ENCODE data around the gene CNTROB. TPM values are rescaled to one million over a fixed set of nuclear protein-coding genes. Genes with fewer than 3 reads are reported as not detected.

The CNTROB gene
- total RNA-seq, 4 donors from 2014 or later, result 3.6 to 14.3 (median 7.2) TPM

DNA sequence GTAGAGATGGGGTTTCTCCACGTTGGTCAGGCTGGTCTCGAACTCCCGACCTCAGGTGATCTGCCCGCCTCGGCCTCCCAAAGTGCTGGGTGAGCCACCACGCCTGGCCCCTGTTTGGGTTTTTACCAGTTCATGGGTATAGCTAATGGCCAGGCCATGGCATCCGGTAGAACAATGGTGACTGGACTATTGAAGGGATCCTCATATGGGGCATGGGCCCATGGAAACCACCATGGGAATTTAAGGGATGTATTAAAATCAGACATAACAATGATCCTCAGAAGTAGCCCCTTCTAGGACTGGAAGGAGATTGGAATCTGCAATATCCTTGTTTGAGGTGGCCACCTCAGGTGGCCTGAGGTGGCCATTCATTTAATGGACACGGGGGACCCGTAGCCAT, 52.9 kb downstream of the CNTROB start:
- Histone ChIP-seq H3K36me3 (no peaks in the 10 kb centered on the region), H3K27ac (no peak overlapping the region), H3K9me3 (no peaks in the 10 kb centered on the region), H3K27me3 (no peaks in the 10 kb centered on the region), H3K4me1 (peaks cover 0 to 2% of the 10 kb centered on the region in 2 donors), H3K4me3 (no peak overlapping the region)
- intact Hi-C loops (cut with DNase I; ENCODE audit: low total_unique reads) (loop anchor here (5.0 kb wide), 1 partner anchor 72 kb away; no protein-coding TSS in a partner anchor), in situ Hi-C loops (cut with MboI; ENCODE audit: low sequenced_read_pairs in 4 of 4) (loop anchor here (5.0 to 25.0 kb wide), 5 partner anchors 53 to 248 kb away; partner anchors contain the start of genes CYB5D1 (in 2 of the 4), NAA38 (in 2 of the 4), TMEM88 (in 2 of the 4) and CNTROB (in 1 of the 4))
- TF ChIP-seq CTCF (IDR thresholded peaks at IDR 0.05 in 4 of 5, conservative IDR thresholded peaks at IDR 0.05 in 1 of 5) (no peak), POLR2A (IDR thresholded peaks at IDR 0.05) (no peak)
- DNase-seq (no peak), ATAC-seq (no peak)

DNA sequence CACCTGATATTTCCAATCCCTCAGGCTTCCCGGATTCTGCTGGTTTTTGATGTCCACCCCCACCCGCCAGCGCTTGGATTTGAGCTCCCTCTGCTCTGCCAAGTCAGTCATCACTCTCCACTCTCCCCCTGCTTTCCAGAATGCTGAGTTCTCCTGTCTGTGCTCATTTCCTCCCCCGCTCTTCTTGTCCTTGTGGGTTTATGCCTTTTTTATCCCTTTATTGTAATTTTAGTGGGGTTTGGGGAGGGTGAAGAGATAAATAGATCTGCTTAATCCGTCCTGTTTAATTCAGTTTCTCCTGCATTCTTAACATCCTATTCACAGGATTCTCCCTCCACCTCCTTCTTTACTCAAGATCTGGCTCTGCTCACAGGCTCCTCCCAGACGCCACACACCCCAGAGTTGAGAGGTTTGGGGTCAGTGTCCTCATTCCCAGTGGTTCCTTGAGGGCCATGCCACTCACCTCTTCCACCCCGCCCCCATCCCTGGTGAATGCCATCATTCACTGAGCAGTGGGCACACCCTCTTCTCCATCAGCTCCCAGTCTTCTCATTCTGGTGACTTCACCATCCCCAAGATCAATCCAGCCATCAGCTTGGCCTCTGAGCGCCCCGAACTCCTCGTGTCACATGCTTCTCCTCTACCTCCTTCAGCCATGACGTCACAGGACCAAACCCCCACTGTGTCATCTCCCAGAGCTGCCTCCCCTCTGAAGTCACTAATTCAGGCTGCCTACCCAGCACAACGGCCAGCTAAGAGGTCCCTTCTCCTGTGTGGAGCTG, 55.3 kb downstream of the CNTROB start:
- no peak for TF ChIP-seq CTCF (IDR thresholded peaks at IDR 0.05 in 4 of 5, conservative IDR thresholded peaks at IDR 0.05 in 1 of 5)
- no peak for TF ChIP-seq POLR2A (IDR thresholded peaks at IDR 0.05)
- intact Hi-C loops (cut with DNase I; ENCODE audit: low total_unique reads), result loop anchor here (5.0 kb wide), 1 partner anchor 70 kb away; no protein-coding TSS in a partner anchor
- no peak for DNase-seq

DNA sequence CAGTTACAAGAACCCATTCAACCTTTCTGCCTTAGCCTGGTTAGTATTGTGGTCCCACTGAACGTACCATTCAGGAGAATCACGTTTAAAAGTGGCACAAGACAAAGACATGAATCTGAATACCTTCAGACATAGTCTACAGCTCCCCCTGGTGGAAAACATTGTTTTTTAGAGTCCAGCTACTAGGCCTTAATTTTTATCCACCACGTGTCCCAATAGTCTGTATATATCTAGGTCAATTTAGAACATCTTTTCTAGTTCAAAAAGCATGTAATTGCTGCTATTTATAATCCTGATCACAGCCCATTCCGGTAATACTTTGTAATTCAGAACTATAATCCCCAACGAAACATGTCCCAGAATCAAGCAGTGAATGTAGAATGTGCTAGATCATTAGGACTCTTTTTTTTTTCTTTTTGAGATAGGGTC, 56.8 kb downstream of the CNTROB start:
- H3K36me3 ChIP-seq, result no peaks in the 10 kb centered on the region
- H3K27me3 ChIP-seq, result no peaks in the 10 kb centered on the region
- peak; percentile 82 to 85 for ATAC-seq
- H3K27ac ChIP-seq, result no peak overlapping the region
- in situ Hi-C loops (cut with MboI; ENCODE audit: low sequenced_read_pairs in 4 of 4) (loop anchor here (5.0 to 25.0 kb wide), 5 partner anchors 56 to 251 kb away; partner anchors contain the start of genes CYB5D1 (in 2 of the 4), NAA38 (in 2 of the 4), TMEM88 (in 2 of the 4) and CNTROB (in 1 of the 4)), intact Hi-C loops (cut with DNase I; ENCODE audit: low total_unique reads) (loop anchor here (2.0 to 5.0 kb wide), 3 partner anchors 16 to 166 kb away; no protein-coding TSS in a partner anchor)
- H3K4me3 ChIP-seq, result no peak overlapping the region
- TF ChIP-seq CTCF (IDR thresholded peaks at IDR 0.05 in 4 of 5, conservative IDR thresholded peaks at IDR 0.05 in 1 of 5) (peak; percentile 70 to 78 (median 75)), POLR2A (IDR thresholded peaks at IDR 0.05) (no peak)
- peak in 1 of 2 donors; percentile 40 for DNase-seq
- H3K9me3 ChIP-seq, result no peaks in the 10 kb centered on the region
- peaks cover 0 to 9% of the 10 kb centered on the region in 2 donors for H3K4me1 ChIP-seq

More for the DNA sequence above, 55.3 kb downstream of the CNTROB start:
- Histone ChIP-seq H3K36me3 (no peaks in the 10 kb centered on the region), H3K4me1 (peaks cover 0 to 9% of the 10 kb centered on the region in 2 donors), H3K9me3 (no peaks in the 10 kb centered on the region), H3K27me3 (no peaks in the 10 kb centered on the region), H3K27ac (no peak overlapping the region), H3K4me3 (no peak overlapping the region)
- in situ Hi-C loops (cut with MboI; ENCODE audit: low sequenced_read_pairs in 4 of 4), result loop anchor here (5.0 to 25.0 kb wide), 5 partner anchors 55 to 250 kb away; partner anchors contain the start of genes CYB5D1 (in 2 of the 4), NAA38 (in 2 of the 4), TMEM88 (in 2 of the 4) and CNTROB (in 1 of the 4)
- ATAC-seq, result no peak

GRCh38 chr17:7989781-7990655, 58.0 kb downstream of the CNTROB start:
- DNase-seq (peak; percentile 48 to 69), ATAC-seq (peak; percentile 76 to 80)
- H3K27ac ChIP-seq, result peak overlapping the region in 2 of 4 donors; percentile 24 to 42
- no peaks in the 10 kb centered on the region for H3K27me3 ChIP-seq
- no peaks in the 10 kb centered on the region for H3K36me3 ChIP-seq
- TF ChIP-seq POLR2A (IDR thresholded peaks at IDR 0.05) (no peak), CTCF (IDR thresholded peaks at IDR 0.05 in 4 of 5, conservative IDR thresholded peaks at IDR 0.05 in 1 of 5) (peak; percentile 84 to 98 (median 95))
- no peaks in the 10 kb centered on the region for H3K9me3 ChIP-seq
- H3K4me1 ChIP-seq, result peaks cover 0 to 9% of the 10 kb centered on the region in 2 donors
- intact Hi-C loops (cut with DNase I; ENCODE audit: low total_unique reads) (loop anchor here (1.0 to 5.0 kb wide), 7 partner anchors 17 to 248 kb away; partner anchors contain the start of genes CNTROB and TRAPPC1), in situ Hi-C loops (cut with MboI; ENCODE audit: low sequenced_read_pairs in 4 of 4) (loop anchor here (5.0 to 25.0 kb wide), 6 partner anchors 58 to 253 kb away; partner anchors contain the start of genes CYB5D1 (in 2 of the 4), NAA38 (in 2 of the 4), TMEM88 (in 2 of the 4) and CNTROB (in 1 of the 4))
- peak overlapping the region; percentile 52 to 95 (median 66) for H3K4me3 ChIP-seq
